Measurements from ENCODE around the gene ACTR8. TPM values are rescaled to one million over a fixed set of nuclear protein-coding genes. Genes with fewer than 3 reads are reported as not detected.

Gene ACTR8
- total RNA-seq, 1 experiment from 2014 or later: 29.9 TPM

- TF ChIP-seq MLX (CRISPR knock-in tag; IDR thresholded peaks at IDR 0.05) (no peak), ZNF396 (CRISPR knock-in tag; IDR thresholded peaks at IDR 0.05; ENCODE audit: borderline replicate concordance) (no peak)
Measured at GRCh38 chr3:53843195-53844177, 38.5 kb downstream of the ACTR8 start (continued).

- DNase-seq (ENCODE audit: low spot score) (peak; percentile 31), ATAC-seq (no peak)
- Mint-ChIP-seq H3K27me3 (ENCODE audit: low read depth) (peaks cover 12% of the 10 kb centered on the region), H3K4me3 (no peak overlapping the region), H3K36me3 (peaks cover 2% of the 10 kb centered on the region; the same call in 1 of the 2 replicates), H3K9me3 (no peaks in the 10 kb centered on the region), H3K27ac (peak overlapping the region; percentile 14), H3K4me1 (peaks cover 40% of the 10 kb centered on the region)
- POLR2A ChIA-PET: interaction anchor here (0.6 to 1.0 kb wide), 2 partner anchors 15 to 34 kb away, joined by 3 to 4 read pairs; no protein-coding TSS in a partner anchor
- CTCF ChIA-PET: interaction anchor here (1.0 kb wide), 1 partner anchor 26 kb away, joined by 3 read pairs; no protein-coding TSS in a partner anchor
- TF ChIP-seq ZNF263 (CRISPR knock-in tag; IDR thresholded peaks at IDR 0.05; ENCODE audit: low read depth) (peak; percentile 98), ZNF281 (CRISPR knock-in tag; IDR thresholded peaks at IDR 0.05) (no peak), FOXP4 (CRISPR knock-in tag; IDR thresholded peaks at IDR 0.05) (peak; percentile 24; the same call in 1 of the 2 replicates)
Measured at GRCh38 chr3:53842436-53843194, 39.3 kb downstream of the ACTR8 start.

- Mint-ChIP-seq H3K27ac (0 out of 2 replicates have a peak overlapping the region, but pooled peaks have one; percentile 33), H3K9me3 (no peaks in the 10 kb centered on the region), H3K4me3 (no peak overlapping the region), H3K36me3 (peaks cover 2% of the 10 kb centered on the region; the same call in 1 of the 2 replicates), H3K4me1 (peaks cover 35% of the 10 kb centered on the region), H3K27me3 (ENCODE audit: low read depth) (no peaks in the 10 kb centered on the region)
- ChIA-PET POLR2A (no interaction called here), CTCF (no interaction called here)
- DNase-seq (ENCODE audit: low spot score): no peak
- no peak for ATAC-seq
- TF ChIP-seq CREM (CRISPR knock-in tag; IDR thresholded peaks at IDR 0.05): no peak
- no peak for TF ChIP-seq EMX1 (CRISPR knock-in tag; IDR thresholded peaks at IDR 0.05)
- TF ChIP-seq NR3C1 (CRISPR knock-in tag; conservative IDR thresholded peaks at IDR 0.05; ENCODE audit: low read depth): no peak
- TF ChIP-seq PRDM15 (CRISPR knock-in tag; IDR thresholded peaks at IDR 0.05): no peak
- TF ChIP-seq JAZF1 (CRISPR knock-in tag; IDR thresholded peaks at IDR 0.05): no peak
- TF ChIP-seq RELA (CRISPR knock-in tag; IDR thresholded peaks at IDR 0.05; ENCODE audit: borderline replicate concordance): no peak
- TF ChIP-seq ATF3 (CRISPR knock-in tag; conservative IDR thresholded peaks at IDR 0.05): no peak
- no peak for TF ChIP-seq ZNF121 (CRISPR knock-in tag; IDR thresholded peaks at IDR 0.05)
- no peak for TF ChIP-seq ZNF512 (CRISPR knock-in tag; IDR thresholded peaks at IDR 0.05; ENCODE audit: borderline replicate concordance)
- no peak for TF ChIP-seq GTF2I (CRISPR knock-in tag; conservative IDR thresholded peaks at IDR 0.05)
- no peak for TF ChIP-seq NFATC4 (CRISPR knock-in tag; IDR thresholded peaks at IDR 0.05)
- no peak for TF ChIP-seq PREB (CRISPR knock-in tag; IDR thresholded peaks at IDR 0.05; ENCODE audit: borderline replicate concordance)
Measured at GRCh38 chr3:53841296-53841695, 40.7 kb downstream of the ACTR8 start.

Data from WTC11 (cell line).